Neural cell (in vitro differentiated cells): ENCODE measurements around the gene DENND1A. TPM values are rescaled to one million over a fixed set of nuclear protein-coding genes. Genes with fewer than 3 reads are reported as not detected.

Source experiments
- H2AFZ ChIP-seq: fragments of 200-600, 300-800 bp; sonication (generic), shearing (Covaris generic); 2 replicates; pipeline ENCODE4 v1.6.0; 2014; ENCODE audit warnings: low read depth, mild to moderate bottlenecking, antibody characterized with exemption, low read length, moderate library complexity
- H3F3A ChIP-seq: fragments of 200-600 bp; shearing (Covaris generic); 2 replicates; pipeline ENCODE4 v1.6.1; 2016; ENCODE audit warnings: mild to moderate bottlenecking, moderate library complexity, mixed read lengths, antibody characterized with exemption, low read length; ENCODE audit not compliant: insufficient read depth, poor library complexity, severe bottlenecking
- H3K27ac ChIP-seq: fragments of 200-600, 300-800 bp; sonication (generic), shearing (Covaris generic); 2 replicates; pipeline ENCODE4 v1.5.1; 2014; ENCODE audit warnings: mild to moderate bottlenecking, low read length, moderate library complexity
- H3K27me3 ChIP-seq: fragments of 300-800, 200-600 bp; sonication (generic), shearing (Covaris generic); 2 replicates; pipeline ENCODE4 v1.6.0; 2014; ENCODE audit warnings: mild to moderate bottlenecking, low read depth, low read length, moderate library complexity; ENCODE audit not compliant: insufficient read depth
- H3K36me3 ChIP-seq: fragments of 300-800, 200-600 bp; sonication (generic), shearing (Covaris generic); 2 replicates; pipeline ENCODE4 v1.5.1; 2014; ENCODE audit warnings: mild to moderate bottlenecking, antibody characterized with exemption, low read length, moderate library complexity; ENCODE audit not compliant: insufficient read depth
- H3K4me2 ChIP-seq: fragments of 300-800, 200-600 bp; sonication (generic), shearing (Covaris generic); 2 replicates; pipeline ENCODE4 v1.6.0; 2014; ENCODE audit warnings: mild to moderate bottlenecking, low read length
- H3K4me3 ChIP-seq: fragments of 300-800, 200-600 bp; sonication (generic), shearing (Covaris generic); 2 replicates; pipeline ENCODE4 v1.5.1; 2014; ENCODE audit warnings: mild to moderate bottlenecking, low read length, moderate library complexity
- H3K79me2 ChIP-seq: fragments of 200-600 bp; shearing (Covaris generic); replicated peaks from 2 replicates; pipeline ENCODE4 v1.6.0; 2014; ENCODE audit warnings: mild to moderate bottlenecking, low read length, moderate library complexity; ENCODE audit not compliant: insufficient read depth
- H3K9ac ChIP-seq: fragments of 300-800, 200-600 bp; sonication (generic), shearing (Covaris generic); 2 replicates; pipeline ENCODE4 v1.6.1; 2016; ENCODE audit warnings: mild to moderate bottlenecking, low read length, mixed read lengths
- H3K9me2 ChIP-seq: fragments of 200-600 bp; shearing (Covaris generic); 2 replicates; pipeline ENCODE4 v1.6.1; 2016; ENCODE audit warnings: mild to moderate bottlenecking, low read length, mixed read lengths; ENCODE audit not compliant: insufficient read depth
- H3K9me3 ChIP-seq: fragments of 200-600, 300-800 bp; sonication (generic), shearing (Covaris generic); 2 replicates; pipeline ENCODE4 v1.6.1; 2016; ENCODE audit warnings: mild to moderate bottlenecking, mixed run types, low read length, moderate library complexity, mixed read lengths
- H4K20me1 ChIP-seq: fragments of 200-600 bp; shearing (Covaris generic); 2 replicates; pipeline ENCODE4 v1.6.1; 2016; ENCODE audit warnings: mild to moderate bottlenecking, mixed run types; ENCODE audit not compliant: insufficient read depth
- CTCF ChIP-seq: fragments of 450-650 bp; IDR thresholded peaks from 2 replicates; pipeline ENCODE4 v1.5.1; 2014; ENCODE audit warnings: antibody characterized with exemption, mild to moderate bottlenecking, moderate library complexity; ENCODE audit not compliant: poor library complexity, severe bottlenecking
- EP300 ChIP-seq: fragments of 450-650 bp; conservative IDR thresholded peaks from 2 replicates; pipeline ENCODE4 v1.6.1; 2014; ENCODE audit warnings: antibody characterized with exemption, mild to moderate bottlenecking, moderate library complexity; ENCODE audit not compliant: poor library complexity, severe bottlenecking
- EZH2 ChIP-seq: fragments of 200-600, 300-800 bp; shearing (Covaris generic), sonication (generic); IDR thresholded peaks from 2 replicates; pipeline ENCODE4 v1.6.1; 2014; ENCODE audit warnings: antibody characterized with exemption, low read length, borderline replicate concordance, mild to moderate bottlenecking; ENCODE audit not compliant: insufficient read depth, poor library complexity, severe bottlenecking
- MXI1 ChIP-seq: fragments of 450-650 bp; conservative IDR thresholded peaks from 2 replicates; pipeline ENCODE4 v1.6.1; 2014; ENCODE audit warnings: antibody characterized with exemption, mild to moderate bottlenecking; ENCODE audit not compliant: poor library complexity, severe bottlenecking
- POLR2AphosphoS5 ChIP-seq: IDR thresholded peaks from 2 replicates; pipeline ENCODE4 v1.6.1; 2012
- RAD21 ChIP-seq: fragments of 450-650 bp; conservative IDR thresholded peaks from 2 replicates; pipeline ENCODE4 v1.6.1; 2014; ENCODE audit warnings: antibody characterized with exemption, mild to moderate bottlenecking, moderate library complexity
- SMC3 ChIP-seq: fragments of 450-650 bp; conservative IDR thresholded peaks from 2 replicates; pipeline ENCODE4 v1.6.1; 2014; ENCODE audit warnings: antibody characterized with exemption, mild to moderate bottlenecking, moderate library complexity; ENCODE audit not compliant: poor library complexity
- TAF1 ChIP-seq: IDR thresholded peaks from 2 replicates; pipeline ENCODE4 v1.6.1; 2012; ENCODE audit warnings: low read depth
- polyA plus RNA-seq: library from polyadenylated mRNA; depleted of rRNA; stranded (reverse); fragments of >200 nt; gene quantifications from 2 replicates; pipeline ENCODE4 v1.2.3, GENCODE V29; 2014
- TF ChIP-seq, protein P1 (sequence below): IDR thresholded peaks from 2 replicates; pipeline ENCODE4 v1.6.1; 2012; ENCODE audit warnings: borderline replicate concordance

Gene DENND1A
- polyA plus RNA-seq, 1 donor from 2014 or later, result 2.3 TPM

DNA sequence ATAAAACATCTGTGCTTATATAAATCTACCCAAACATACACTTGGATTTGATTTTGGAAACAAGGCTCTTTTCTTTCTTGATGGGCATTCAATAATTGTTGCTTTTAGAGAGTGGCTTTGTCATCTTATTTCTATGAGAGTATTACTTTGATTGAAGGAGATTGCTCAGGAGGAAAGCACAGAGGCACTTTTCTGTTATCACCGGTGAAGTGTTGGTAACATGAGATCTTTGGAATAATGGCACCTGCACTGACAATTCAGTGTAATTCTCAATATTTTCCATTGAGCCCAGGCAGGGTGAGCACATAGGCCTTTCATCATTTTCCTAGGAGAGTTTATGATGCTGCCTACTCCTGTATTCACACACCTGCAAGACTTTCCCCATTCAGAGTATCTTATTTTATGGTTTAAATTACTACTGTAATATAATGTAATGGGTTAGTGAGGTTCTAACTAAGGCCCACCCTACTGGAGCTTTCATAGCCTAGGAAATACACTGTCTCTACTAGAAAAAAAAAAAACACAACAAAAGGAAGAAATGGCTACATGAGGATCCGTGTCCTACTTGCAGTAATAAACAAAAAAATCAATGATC is 244.3 kb downstream of the DENND1A start:
- no peaks in the 10 kb centered on the region for H3K27me3 ChIP-seq
- no peaks in the 10 kb centered on the region for H3K9me2 ChIP-seq
- no peak overlapping the region for H2AFZ ChIP-seq
- TF ChIP-seq EP300, result peak; percentile 90
- no peak for TF ChIP-seq CTCF
- TF ChIP-seq RAD21, result peak; percentile 12
- TF ChIP-seq MXI1, result no peak
- TF ChIP-seq SMC3, result no peak
- no peak for TF ChIP-seq EZH2
- TF ChIP-seq, protein P1, sequence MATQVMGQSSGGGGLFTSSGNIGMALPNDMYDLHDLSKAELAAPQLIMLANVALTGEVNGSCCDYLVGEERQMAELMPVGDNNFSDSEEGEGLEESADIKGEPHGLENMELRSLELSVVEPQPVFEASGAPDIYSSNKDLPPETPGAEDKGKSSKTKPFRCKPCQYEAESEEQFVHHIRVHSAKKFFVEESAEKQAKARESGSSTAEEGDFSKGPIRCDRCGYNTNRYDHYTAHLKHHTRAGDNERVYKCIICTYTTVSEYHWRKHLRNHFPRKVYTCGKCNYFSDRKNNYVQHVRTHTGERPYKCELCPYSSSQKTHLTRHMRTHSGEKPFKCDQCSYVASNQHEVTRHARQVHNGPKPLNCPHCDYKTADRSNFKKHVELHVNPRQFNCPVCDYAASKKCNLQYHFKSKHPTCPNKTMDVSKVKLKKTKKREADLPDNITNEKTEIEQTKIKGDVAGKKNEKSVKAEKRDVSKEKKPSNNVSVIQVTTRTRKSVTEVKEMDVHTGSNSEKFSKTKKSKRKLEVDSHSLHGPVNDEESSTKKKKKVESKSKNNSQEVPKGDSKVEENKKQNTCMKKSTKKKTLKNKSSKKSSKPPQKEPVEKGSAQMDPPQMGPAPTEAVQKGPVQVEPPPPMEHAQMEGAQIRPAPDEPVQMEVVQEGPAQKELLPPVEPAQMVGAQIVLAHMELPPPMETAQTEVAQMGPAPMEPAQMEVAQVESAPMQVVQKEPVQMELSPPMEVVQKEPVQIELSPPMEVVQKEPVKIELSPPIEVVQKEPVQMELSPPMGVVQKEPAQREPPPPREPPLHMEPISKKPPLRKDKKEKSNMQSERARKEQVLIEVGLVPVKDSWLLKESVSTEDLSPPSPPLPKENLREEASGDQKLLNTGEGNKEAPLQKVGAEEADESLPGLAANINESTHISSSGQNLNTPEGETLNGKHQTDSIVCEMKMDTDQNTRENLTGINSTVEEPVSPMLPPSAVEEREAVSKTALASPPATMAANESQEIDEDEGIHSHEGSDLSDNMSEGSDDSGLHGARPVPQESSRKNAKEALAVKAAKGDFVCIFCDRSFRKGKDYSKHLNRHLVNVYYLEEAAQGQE, result peak; percentile 64
- peak; percentile 93 for TF ChIP-seq POLR2AphosphoS5
- no peak for TF ChIP-seq TAF1
- H3K9ac ChIP-seq, result no peak overlapping the region
- no peaks in the 10 kb centered on the region for H4K20me1 ChIP-seq
- no peaks in the 10 kb centered on the region for H3K79me2 ChIP-seq
- H3K9me3 ChIP-seq, result no peaks in the 10 kb centered on the region
- peak overlapping the region; percentile 56 for H3K27ac ChIP-seq
- H3K4me3 ChIP-seq, result no peak overlapping the region
- H3K4me2 ChIP-seq, result peak overlapping the region; percentile 32
- peaks cover 4% of the 10 kb centered on the region for H3F3A ChIP-seq
- H3K36me3 ChIP-seq, result no peaks in the 10 kb centered on the region

GRCh38 chr9:123684393-123685149 is 245.4 kb downstream of the DENND1A start:
- H3K9ac ChIP-seq, result no peak overlapping the region
- peak overlapping the region; percentile 14 for H3K4me3 ChIP-seq
- peak overlapping the region; percentile 15 for H3K4me2 ChIP-seq
- no peak overlapping the region for H2AFZ ChIP-seq
- no peaks in the 10 kb centered on the region for H3K79me2 ChIP-seq
- H3K9me3 ChIP-seq, result no peaks in the 10 kb centered on the region
- H3K9me2 ChIP-seq, result no peaks in the 10 kb centered on the region
- H3K36me3 ChIP-seq, result no peaks in the 10 kb centered on the region
- no peaks in the 10 kb centered on the region for H3K27me3 ChIP-seq
- TF ChIP-seq TAF1 (no peak), MXI1 (no peak), SMC3 (no peak), EZH2 (no peak), POLR2AphosphoS5 (no peak), CTCF (no peak), RAD21 (no peak), EP300 (no peak)
- TF ChIP-seq, protein P1, result no peak
- no peaks in the 10 kb centered on the region for H4K20me1 ChIP-seq
- H3F3A ChIP-seq, result peaks cover 4% of the 10 kb centered on the region
- peak overlapping the region; percentile 56 for H3K27ac ChIP-seq
